NOMO-1 (cell line): ENCODE measurements around the gene SAMD14.

ENCODE experiments used
- DNase-seq, 2 experiments: peaks; one replicate each; lab custom pipeline; 2025; ENCODE audit not compliant: unreplicated experiment in 2 of 2; lab: John Stamatoyannopoulos, UW

SAMD14 gene

DNA sequence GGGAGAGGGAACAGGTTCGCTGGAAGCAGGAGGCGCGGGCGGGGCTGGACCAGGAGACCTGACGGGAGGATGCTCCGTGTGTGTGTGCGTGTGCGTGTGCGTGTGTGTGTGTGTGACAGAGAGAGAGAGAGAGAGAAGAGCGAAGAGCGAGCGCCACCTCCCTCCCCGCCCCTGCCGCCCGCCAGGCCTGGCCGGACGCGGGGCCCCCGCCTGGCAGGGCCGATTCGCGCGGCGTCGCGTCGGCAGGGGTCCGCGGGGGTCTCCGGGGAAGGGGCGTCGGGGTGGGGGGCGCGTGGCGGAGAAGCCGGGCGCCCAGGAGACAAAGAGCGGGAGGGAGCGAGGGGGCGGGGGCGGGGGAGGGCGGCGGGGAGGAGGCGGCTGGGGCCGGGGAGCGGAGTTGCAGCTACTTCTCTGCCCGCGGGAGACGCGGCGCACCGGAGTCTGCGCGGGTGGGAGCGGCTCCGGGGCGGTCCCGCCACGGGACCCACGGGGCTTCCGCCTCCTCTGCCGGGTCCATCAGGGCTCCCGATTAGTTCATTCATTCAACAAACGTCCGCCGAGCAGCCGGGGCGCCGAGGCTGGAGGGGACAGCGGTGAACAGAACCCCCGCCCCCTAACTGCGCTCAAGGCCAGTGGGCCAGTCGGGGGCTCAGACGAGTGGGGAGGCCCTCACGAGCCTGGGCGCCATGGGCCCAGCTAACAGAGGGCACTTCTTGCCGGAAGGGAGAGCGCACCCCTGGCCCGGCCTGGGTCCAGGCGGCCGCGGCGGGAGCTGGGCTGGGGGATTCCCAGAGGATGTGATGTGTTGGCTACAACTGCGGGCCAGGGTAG lies at the start of gene SAMD14:
Gene SAMD14 (minus strand): TSS at position 433 of the 831 bp plus-strand sequence. CDS start 5,201 bp downstream, outside the sequence.
- DNase-seq, result peak in 1 of 2 experiments; percentile 22

DNA sequence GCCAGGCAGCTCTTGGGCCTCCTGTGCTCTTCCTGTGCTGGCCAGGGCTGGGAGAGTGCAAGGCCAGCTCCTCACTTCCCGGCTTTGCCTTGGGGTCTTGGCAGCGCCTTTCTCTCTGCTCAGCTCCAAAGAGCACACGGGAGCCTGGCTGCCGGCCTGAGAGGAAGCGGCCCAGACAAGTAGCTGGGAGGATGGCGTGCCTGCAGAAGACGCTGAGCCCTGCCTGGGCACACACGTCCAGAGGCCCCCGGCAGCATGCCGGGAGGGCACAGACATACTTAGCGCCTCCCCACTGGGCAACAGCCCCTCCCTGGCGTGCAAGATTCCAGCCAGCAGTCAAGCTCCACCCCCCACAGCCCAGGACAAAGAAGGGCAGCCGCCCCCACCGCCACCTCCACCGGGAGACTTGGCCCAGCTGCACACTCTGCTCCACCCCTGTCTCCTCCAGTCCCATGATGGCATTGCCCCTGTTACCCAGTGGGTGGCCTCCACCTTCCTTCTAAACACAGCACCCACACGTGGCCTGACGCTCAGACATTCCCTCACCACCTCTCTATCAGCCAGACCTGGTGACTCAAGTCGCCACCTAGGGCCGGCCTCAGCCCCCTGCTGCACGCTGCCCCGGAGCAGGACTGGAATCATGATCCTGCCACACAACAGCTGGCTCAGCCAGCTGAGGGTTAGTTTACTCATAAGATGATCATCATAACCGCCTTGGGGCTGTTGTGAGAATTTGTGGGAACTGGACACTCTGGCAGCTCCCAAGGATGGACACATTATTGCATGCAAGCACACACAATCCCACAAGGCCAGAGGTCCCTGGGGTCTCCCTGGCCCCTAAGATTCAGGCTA lies 48.2 kb upstream of the SAMD14 start:
- no peak for DNase-seq

DNA sequence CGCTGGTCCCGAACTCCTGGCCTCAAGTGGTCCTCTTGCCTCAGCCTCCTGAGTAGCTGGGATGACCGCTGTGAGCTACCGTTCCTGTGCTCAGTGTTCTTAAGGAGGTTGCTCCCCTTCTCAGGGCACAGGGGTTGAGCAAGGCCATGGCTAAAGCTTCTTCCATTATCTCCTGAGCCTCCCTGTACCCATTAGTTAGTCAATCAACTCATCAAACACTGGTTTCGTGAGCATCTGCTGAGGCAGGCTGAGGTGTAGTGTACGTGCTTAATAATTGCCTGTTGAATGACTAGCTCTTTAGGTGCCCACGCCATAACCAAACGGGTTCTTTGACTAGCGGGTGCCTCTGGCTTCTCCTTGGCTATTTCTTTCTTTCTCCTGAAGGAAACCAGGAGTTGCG lies 47.5 kb upstream of the SAMD14 start:
- no peak for DNase-seq

DNA sequence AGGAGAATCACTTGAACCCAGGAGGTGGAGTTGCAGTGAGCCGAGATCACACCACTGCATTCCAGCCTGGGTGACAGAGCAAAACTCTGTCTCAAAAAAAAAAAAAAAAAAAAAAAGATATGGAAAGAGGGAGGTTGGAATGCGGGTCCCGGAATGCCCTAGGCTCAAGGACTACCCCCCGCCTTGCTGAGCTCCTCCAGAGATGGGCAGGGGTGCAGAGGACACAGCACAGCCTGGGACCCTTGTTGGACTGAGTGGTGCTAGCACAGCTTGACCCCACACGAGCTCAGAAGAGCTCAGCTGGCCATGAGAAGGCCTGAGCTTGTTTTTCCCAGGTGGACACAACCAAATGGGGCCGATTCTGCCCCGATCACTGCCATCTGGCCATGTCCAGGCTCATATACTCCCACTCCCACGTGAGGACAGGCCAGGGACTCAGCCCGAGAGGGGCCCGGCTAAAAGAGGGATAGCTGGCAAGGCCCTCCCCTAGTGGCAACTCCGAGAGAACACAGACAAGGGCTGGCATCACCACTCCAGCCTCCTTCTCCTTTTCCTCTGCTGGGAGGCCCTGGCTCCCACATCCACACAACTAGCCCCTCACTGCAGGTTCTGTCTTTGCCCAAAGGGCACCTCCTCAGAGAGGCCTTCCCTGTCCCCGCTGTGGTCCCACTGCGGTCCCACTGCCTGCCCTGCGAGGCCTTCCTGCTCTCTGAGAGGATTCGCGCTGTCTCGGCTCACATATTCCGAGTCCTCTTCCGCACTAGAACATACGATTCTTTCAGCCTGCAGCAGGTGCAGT lies 46.8 kb upstream of the SAMD14 start:
- DNase-seq, result no peak

DNA sequence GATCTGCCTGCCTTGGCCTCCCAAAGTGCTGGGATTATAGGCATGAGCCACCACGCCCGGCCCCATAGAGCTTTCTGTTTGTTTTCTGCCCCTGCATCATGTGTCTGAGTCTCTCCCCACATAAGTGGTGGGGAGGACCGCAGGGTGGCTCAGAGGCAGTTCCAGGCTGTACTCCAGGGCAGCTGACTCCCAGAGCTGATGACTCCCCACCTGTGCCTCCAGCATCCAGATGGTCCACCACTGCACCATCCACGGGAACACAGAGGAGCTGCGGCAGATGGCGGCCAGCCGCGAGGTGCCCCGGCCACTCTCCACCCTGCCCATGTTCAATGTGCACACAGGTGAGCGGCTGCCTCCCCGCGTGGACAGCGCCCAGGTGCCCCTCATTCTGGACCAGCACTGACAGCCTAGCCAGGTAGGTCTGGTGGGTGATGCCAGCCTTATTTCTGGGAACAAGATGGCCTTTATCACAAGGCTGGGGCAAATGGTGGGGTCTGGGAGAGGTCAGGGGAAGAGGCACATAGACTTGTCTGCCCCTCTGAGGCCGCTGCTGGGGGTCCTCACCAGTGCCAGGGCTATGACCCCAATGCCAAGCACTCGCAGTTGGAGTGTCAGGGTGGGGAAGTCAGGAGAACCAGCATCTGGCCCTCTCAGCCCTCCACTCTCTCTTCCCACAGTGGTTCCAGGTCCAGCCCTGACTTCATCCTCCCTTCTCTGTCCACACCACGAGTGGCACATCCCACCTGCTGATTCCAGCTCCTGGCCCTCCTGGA lies 45.3 kb upstream of the SAMD14 start:
- no peak for DNase-seq

DNA sequence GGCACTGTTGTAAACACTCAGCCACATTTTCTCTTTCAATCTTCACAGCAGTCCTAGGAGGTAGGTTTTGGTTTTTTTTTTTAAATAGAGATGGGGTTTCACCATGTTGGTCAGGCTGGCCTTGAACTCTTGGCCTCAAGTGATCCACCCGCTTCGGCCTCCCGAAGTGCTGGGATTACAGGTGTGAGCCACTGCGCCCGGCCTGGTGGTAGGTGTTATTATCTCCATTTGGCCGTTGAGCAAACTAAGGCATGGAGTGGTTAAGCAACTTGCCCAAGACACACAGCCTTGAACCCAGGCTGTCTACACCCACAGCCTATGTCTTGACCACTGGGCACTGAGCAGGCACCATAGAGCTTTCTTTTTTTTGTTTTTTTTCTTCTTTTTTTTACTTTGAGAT lies 44.5 kb upstream of the SAMD14 start:
- DNase-seq, result no peak

DNA sequence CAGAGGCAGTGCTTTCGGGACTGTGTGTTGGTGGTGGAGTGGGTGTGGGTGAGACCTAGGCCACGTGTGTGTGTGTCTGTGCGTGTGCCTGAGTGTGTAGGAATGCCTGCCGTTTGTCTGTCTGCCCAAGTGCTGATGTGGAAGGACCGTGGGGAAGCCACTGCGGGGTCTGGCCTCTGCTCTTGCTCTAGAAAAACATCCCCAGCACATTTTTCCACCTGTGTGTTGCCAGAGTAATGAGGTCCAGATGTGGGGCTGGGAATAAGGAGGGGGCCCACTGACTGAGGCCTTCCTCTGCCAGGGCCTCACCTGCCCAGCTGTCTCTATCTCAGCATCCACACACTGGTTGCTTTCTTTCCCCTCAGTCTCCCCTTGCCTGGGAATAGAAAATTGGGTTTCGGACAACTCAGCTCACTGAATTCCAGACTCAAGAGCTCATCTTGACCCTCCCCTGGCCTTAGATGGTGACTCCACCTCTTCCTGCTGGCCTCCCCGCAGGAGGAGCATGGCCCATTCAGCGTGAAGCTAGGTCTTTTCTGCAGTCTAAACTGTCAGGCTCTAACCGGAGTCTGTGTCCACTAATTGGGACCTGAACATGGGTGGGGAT lies 43.5 kb upstream of the SAMD14 start:
- DNase-seq, result no peak

DNA sequence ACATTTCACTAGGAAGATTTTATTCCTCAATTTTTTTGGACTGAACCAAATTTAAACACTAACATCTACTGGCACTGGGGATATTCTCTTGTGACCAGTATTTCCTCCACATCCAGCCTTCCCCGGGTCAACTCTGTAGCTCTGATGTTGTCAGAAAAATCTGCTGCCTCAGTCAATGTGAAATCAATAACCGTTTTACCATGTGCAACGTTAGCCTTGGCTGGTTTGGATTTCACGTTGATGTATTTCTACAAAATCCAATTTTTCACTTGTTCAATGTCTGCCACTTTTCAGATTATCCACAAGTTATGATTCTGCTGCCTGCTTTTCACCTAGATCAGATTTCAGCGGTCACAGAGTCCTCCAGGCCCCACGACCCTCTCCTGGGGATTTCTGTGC lies 43.0 kb upstream of the SAMD14 start:
- DNase-seq, result no peak

DNA sequence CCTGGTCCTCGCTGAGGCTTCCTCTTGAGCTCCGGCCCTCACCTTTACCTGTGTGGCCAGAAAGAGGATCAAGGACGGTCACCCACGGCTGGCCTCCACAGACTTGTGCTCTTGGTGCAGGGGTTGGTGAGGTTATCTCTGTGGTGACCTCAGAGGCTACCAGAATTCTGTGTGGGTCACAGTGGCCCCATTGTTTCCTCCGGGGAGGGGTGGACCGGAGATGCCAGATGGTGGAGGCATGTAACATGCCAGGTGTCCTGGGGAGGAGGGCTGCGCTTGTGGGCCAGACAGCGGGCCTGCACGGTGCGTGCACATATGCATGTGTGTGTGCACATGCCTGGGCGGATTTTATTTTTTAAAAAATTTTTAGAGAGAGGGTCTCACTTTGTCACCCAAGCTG lies 42.2 kb upstream of the SAMD14 start:
- DNase-seq, result no peak

DNA sequence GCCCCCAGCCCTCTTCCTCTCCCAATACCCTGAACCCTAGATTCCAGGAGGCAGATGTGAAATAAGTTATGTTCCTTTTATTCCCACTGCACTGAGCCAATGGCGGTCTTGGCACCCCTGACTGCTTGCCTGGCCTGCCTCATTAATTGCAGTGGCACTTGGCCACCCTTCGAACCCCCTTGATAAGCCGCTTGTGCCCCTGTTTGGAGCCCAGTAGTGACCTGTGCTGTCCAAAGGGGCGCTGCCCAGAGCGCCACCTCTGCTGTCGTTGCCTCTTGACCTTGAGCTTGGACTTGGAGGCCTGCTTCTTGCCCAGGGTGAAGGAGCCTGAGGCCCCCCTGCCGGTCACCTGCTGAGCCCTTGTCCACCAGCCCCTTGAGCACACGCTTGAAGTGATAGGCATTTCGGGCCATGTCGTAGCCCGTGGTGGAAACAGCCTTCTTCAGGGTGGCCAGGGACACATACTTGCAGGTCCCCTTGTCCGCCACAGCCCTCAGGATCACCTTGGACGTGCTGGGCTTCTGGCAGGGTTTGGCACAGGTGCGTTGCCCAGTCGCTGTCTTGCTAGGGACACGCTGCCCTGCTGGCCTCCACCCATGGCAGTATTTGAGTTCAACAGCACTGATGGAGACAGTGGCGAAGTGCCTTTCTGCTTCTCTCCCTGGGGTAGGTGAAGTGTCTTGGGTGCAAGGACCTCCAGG lies 41.6 kb upstream of the SAMD14 start:
- DNase-seq, result no peak

DNA sequence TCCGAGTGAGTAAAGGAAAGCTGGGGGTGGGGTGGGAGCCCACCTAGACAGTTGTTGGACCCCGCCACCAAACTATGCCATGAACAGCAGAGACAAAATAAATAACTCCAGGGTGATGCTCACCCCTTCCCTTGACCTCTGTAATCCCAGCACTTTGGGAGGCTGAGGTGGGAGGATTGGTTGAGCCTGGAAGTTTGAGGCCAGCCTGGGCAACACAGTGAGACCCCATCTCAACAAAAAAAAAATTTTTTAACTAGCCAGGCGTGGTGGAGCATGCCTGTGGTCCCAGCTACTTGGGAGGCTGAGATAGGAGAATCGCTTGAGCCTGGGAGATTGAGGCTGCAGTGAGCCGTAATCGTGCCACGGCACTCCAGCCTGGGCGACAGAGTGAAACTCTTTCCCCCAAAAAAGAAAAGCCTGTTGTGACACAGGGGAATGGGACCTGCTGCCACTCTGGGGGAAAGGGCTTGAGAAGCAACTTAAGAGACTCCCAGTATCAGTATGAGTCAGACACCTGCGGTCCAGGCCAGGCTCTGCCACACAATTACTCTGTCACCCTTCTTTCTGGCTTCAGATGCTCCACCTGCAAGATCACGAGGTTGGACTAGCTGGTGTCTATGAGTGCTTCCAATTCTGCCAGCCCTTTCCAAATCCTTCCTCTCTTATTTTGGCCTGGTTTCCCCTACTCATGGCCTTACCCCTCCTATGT lies 40.9 kb upstream of the SAMD14 start:
- no peak for DNase-seq

DNA sequence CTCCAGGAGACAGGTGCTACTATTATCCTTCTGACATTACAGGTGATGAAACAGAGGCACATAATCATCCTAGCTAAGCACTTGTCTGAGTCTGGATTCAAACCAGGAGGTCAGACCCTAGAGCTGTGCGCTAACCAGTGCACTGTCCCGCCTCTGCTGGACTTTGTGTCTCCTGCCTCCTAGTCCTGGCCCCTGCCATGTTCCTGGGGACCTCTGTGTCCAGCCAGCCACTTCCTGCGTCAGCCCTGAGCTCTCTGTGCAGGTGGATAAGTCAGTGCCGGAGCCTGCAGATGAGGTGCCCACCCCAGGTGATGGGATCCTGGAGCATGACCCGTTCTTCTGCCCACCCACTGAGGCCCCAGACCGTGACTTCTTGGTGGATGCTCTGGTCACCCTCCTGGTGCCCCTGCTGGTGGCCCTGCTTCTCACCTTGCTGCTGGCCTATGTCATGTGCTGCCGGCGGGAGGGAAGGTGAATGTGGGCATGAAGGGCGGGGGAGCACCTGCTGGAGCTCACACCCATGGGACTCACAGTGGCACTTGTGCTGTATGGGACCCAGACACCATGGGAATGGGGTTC lies 40.0 kb upstream of the SAMD14 start:
- no peak for DNase-seq

DNA sequence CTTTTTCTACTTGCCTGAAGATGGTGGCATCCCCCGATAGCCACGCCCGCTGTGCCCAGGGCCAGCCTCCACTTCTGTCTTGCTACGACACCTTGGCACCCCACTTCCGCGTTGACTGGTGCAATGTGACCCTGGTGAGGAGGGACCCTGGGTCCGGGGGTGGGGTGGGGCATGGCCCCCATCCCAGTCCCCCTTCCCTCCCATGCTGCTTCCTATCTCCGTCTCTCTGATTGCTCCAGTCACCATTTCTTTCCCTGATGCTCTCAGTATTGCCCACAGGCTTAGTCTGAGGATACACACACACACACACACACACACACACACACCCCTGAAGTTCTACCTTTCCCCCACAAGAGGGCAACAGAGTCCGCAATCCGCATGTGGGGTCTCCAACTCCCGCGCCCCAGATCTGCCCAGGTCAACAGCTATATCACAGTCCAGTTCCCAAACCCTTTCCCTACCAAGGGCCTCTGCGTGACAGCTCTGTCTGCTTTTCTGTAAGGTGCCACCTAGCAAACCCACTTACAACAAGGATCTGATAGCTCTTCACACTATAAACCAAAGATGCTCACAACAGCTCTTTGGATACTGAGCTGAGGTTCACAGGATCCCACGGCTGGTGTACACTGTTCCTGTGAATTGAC lies 39.3 kb upstream of the SAMD14 start:
- DNase-seq, result peak; percentile 60 to 72

DNA sequence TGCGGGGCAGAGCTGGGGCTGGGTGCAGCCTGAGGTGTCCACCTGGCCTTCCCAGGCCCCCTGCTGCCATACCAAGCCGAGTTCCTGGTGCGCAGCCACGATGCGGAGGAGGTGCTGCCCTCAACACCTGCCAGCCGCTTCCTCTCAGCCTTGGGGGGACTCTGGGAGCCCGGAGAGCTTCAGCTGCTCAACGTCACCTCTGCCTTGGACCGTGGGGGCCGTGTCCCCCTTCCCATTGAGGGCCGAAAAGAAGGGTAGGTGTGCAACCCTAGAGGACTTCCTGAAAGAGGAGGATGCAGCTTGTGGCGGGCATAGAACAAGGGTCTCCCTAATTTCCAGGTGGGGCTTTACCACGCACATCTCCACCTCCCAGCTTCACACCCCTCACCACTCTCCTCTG lies 38.4 kb upstream of the SAMD14 start:
- DNase-seq, result no peak

DNA sequence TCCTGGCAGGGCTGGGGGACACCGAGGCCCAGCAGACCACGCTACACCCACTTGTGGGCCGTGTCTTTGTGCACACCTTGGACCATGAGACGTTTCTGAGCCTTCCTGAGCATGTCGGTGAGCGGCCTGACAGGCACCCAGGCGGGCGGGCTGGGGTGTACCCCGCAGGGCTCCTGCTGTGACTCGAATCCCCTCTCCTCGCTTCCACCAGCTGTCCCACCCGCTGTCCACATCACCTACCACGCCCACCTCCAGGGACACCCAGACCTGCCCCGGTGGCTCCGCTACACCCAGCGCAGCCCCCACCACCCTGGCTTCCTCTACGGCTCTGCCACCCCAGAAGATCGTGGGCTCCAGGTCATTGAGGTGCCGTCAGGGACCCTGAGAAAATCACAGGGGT lies 37.4 kb upstream of the SAMD14 start:
- DNase-seq, result no peak

DNA sequence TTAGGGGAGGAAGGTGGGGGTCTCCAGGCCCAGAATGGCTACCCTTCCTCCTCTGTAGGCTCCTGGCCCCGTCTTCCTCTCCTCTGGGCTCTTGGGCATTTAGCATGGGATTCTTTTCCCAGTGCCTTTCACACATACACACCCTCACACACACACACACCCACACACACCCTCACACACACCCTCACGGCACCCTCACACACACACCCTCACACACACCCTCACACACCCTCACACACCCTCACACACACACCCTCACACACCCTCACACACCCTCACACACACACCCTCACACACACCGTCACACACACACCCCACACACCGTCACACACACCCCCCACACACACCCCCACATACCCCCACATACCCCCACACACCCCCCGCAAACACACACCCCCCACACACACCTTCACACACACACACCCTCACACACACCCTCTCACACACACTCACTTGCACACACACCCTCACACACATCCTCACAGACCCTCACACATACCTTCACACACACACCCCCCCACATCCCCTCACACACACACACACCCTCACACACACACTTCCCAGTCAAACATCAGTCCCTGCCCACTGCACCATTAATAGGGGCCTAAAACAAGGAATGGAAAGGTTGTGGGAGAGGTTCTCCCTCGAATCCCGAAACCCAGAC lies 36.7 kb upstream of the SAMD14 start:
- DNase-seq, result no peak

DNA sequence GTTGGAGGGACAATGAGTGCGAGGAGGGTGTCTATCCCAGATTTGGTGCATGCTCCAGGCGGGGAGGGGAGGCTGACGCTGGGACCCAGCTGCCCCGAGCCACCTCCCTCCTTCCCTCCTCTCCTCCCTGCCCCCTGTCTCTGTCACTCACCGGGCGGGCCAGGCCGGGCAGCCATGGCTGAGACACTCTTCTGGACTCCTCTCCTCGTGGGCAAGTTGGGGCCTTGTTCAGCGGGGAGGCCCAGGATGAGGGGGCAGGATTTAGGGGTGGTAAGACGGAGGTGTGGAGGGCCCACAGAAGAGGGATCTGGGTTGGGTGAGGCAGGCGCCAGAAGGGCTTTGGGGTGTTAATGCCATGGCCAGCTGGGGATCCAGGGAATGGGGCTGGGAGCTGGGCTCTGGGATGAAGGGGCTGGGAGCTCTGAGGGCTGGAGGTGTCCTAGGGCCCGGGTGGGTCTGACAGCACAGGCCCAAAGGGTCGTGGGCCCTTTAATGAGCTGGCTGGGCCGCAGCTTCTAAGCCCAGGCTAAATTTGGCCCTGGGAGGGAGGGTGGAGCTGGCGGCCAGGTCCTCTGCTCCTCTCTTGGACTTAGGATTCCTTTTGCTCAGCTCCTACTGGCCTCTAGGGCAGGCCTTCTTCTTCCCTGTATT lies 36.0 kb upstream of the SAMD14 start, which contains the start of gene SGCA:
Gene SGCA (plus strand): TSS at position 139 of the 651 bp plus-strand sequence. CDS start 36 bp downstream, at position 175.
- DNase-seq, result no peak
